Measurements from ENCODE around the gene PNLIPRP2.

The PNLIPRP2 gene

DNA sequence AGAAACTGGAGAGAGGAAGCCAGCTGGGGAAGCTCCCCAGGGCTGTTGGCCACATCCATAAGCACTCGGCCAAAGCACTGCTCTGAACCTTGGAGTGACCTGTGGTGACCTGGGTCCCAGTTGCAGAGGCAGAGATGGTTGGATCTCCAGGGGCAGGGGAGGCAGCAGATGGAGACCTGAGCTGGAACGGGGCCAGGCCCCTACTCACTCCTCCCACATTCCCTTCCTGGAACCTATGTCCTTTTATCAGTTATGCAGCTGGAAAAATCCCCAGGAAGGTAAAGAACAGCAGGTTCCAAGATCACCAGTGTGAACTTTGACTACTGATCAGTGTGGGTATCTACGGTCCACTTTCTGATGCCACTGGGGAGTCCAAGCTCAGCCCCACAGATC, 9.6 kb upstream of the PNLIPRP2 start:
- H3K27ac ChIP-seq, result no peak overlapping the region
- H2AFZ ChIP-seq, result no peak overlapping the region
- no peaks in the 10 kb centered on the region for H3K4me1 ChIP-seq
- no peak for TF ChIP-seq CTCF (IDR thresholded peaks at IDR 0.05)
- H3K36me3 ChIP-seq (ENCODE audit: control insufficient read depth, insufficient read depth, low read length), result no peaks in the 10 kb centered on the region
- no peak overlapping the region for H3K4me3 ChIP-seq (ENCODE audit: low read depth, low read length)
- H3K79me2 ChIP-seq, result no peaks in the 10 kb centered on the region
- no peak overlapping the region for H3K4me2 ChIP-seq (ENCODE audit: low read length)
- H3K27me3 ChIP-seq (ENCODE audit: control insufficient read depth, insufficient read depth, low read length), result no peaks in the 10 kb centered on the region
- no peaks in the 10 kb centered on the region for H3K9me3 ChIP-seq (ENCODE audit: control insufficient read depth, low read length)
- H3K9ac ChIP-seq, result no peak overlapping the region

GRCh38 chr10:116612107-116612769, 8.5 kb upstream of the PNLIPRP2 start:
- TF ChIP-seq CTCF (IDR thresholded peaks at IDR 0.05), result no peak
- H2AFZ ChIP-seq, result no peak overlapping the region
- no peaks in the 10 kb centered on the region for H3K36me3 ChIP-seq (ENCODE audit: control insufficient read depth, insufficient read depth, low read length)
- no peaks in the 10 kb centered on the region for H3K4me1 ChIP-seq
- H3K4me3 ChIP-seq (ENCODE audit: low read depth, low read length), result no peak overlapping the region
- H3K9me3 ChIP-seq (ENCODE audit: control insufficient read depth, low read length), result no peaks in the 10 kb centered on the region
- no peak overlapping the region for H3K9ac ChIP-seq
- H3K4me2 ChIP-seq (ENCODE audit: low read length), result no peak overlapping the region
- H3K27me3 ChIP-seq (ENCODE audit: control insufficient read depth, insufficient read depth, low read length), result no peaks in the 10 kb centered on the region
- no peak overlapping the region for H3K27ac ChIP-seq
- no peaks in the 10 kb centered on the region for H3K79me2 ChIP-seq

- H3K27me3 ChIP-seq (ENCODE audit: control insufficient read depth, insufficient read depth, low read length), result no peaks in the 10 kb centered on the region
- H3K4me3 ChIP-seq (ENCODE audit: low read depth, low read length), result no peak overlapping the region
- no peak overlapping the region for H3K9ac ChIP-seq
- H3K4me1 ChIP-seq, result no peaks in the 10 kb centered on the region
- no peaks in the 10 kb centered on the region for H3K9me3 ChIP-seq (ENCODE audit: control insufficient read depth, low read length)
- no peak for TF ChIP-seq CTCF (IDR thresholded peaks at IDR 0.05)
- H3K4me2 ChIP-seq (ENCODE audit: low read length), result no peak overlapping the region
- H3K27ac ChIP-seq, result no peak overlapping the region
- H2AFZ ChIP-seq, result no peak overlapping the region
- no peaks in the 10 kb centered on the region for H3K79me2 ChIP-seq
- no peaks in the 10 kb centered on the region for H3K36me3 ChIP-seq (ENCODE audit: control insufficient read depth, insufficient read depth, low read length)
Measured at GRCh38 chr10:116613471-116613870, 7.3 kb upstream of the PNLIPRP2 start.

- Histone ChIP-seq H3K4me1 (no peaks in the 10 kb centered on the region), H3K4me2 (ENCODE audit: low read length) (no peak overlapping the region), H3K27ac (no peak overlapping the region), H3K79me2 (no peaks in the 10 kb centered on the region), H3K27me3 (ENCODE audit: control insufficient read depth, insufficient read depth, low read length) (no peaks in the 10 kb centered on the region), H3K9me3 (ENCODE audit: control insufficient read depth, low read length) (no peaks in the 10 kb centered on the region), H2AFZ (no peak overlapping the region), H3K36me3 (ENCODE audit: control insufficient read depth, insufficient read depth, low read length) (no peaks in the 10 kb centered on the region), H3K9ac (no peak overlapping the region), H3K4me3 (ENCODE audit: low read depth, low read length) (no peak overlapping the region)
- no peak for TF ChIP-seq CTCF (IDR thresholded peaks at IDR 0.05)
Measured at GRCh38 chr10:116614796-116615195, 6.0 kb upstream of the PNLIPRP2 start.

DNA sequence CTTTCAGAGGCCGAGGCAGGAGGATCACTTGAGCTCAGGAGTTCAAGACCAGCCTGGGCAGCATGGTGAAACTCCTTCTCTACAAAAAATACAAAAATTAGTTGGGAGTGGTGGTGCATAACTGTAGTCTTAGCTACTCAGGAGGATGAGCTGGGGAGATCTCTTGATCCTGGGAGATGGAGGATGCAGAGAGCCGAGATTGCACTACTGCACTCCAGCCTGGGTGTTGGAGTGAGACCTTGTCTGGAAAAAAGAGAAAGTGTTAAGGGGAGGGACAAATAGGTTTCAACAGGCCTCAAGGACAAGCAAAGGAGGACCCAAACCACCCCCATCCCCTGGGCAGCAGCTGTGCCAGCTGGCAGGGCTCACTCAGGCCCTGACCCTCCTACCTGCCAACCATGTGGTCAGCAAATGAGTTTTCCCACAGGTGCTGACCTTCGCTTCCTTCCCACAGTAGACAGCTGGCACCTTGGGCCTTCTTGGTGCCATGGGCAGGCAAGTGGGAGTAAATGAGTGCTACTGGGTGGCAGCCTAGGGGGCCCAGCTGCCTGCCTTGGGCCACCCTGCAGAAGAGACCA, 5.5 kb upstream of the PNLIPRP2 start:
- Histone ChIP-seq H3K9ac (no peak overlapping the region), H3K4me3 (ENCODE audit: low read depth, low read length) (no peak overlapping the region), H3K4me2 (ENCODE audit: low read length) (no peak overlapping the region), H2AFZ (no peak overlapping the region), H3K79me2 (no peaks in the 10 kb centered on the region), H3K27ac (no peak overlapping the region), H3K36me3 (ENCODE audit: control insufficient read depth, insufficient read depth, low read length) (no peaks in the 10 kb centered on the region), H3K4me1 (no peaks in the 10 kb centered on the region), H3K9me3 (ENCODE audit: control insufficient read depth, low read length) (no peaks in the 10 kb centered on the region), H3K27me3 (ENCODE audit: control insufficient read depth, insufficient read depth, low read length) (no peaks in the 10 kb centered on the region)
- no peak for TF ChIP-seq CTCF (IDR thresholded peaks at IDR 0.05)

All from parathyroid adenoma (tissue), 2 donors.